ENCODE data around the gene PHF21B.

The PHF21B gene

DNA sequence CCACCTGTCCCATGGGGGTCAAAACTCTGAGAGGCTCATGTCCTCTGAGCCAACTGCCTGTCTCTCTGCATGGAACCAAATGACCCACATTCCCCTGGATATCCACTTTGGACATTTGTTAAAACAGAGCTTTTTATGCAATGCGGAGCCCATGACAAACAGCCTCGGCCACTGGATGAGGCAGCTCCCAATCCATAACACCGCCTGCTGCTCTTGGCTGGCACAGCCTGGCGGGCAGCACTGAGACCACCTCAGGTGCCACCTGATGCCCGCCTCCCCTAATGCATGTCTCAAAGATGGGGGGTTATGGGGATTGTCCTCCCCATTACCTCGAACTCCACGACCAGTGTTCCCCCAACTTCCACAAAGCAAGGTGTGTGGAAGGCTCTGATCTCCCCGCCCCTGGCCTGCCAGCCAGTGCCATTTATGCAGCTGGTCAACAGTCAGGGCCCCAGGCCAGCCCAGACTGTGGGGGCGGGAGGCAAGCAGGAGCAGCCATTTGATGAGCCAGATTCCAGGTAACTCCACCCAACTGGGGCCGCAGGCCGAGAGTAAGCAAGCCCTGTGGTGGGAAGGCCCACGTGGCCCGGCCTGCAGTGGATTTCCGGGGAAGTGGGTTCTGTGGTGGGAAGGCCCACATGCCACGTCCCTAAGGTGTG is 84.2 kb downstream of the PHF21B start:
- no peak for TF ChIP-seq CTCF (IDR thresholded peaks at IDR 0.05)

DNA sequence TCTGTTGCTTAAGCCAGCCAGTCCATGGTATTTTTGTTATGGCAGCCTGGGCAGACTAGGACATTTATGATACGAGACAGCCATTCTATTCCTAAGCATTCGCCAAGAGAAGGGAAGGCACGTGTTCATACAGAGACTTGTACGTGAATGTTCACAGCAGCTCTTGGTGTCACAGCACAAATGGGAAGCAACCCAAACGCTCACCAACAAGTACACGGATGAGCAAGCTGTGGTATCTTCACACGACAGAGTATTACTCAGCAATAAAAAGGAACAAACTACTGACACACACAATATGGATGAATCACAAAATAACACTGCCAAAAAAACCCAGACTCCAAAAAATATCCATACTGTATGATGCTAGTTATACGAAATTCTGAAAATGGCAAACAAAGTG is 85.1 kb downstream of the PHF21B start:
- TF ChIP-seq CTCF (IDR thresholded peaks at IDR 0.05) = no peak

- no peak for TF ChIP-seq CTCF (IDR thresholded peaks at IDR 0.05)
Observed at GRCh38 chr22:44924098-44924497, 85.7 kb downstream of the PHF21B start.

- TF ChIP-seq CTCF (IDR thresholded peaks at IDR 0.05) = no peak
Observed at GRCh38 chr22:44920183-44920582, 89.6 kb downstream of the PHF21B start.

DNA sequence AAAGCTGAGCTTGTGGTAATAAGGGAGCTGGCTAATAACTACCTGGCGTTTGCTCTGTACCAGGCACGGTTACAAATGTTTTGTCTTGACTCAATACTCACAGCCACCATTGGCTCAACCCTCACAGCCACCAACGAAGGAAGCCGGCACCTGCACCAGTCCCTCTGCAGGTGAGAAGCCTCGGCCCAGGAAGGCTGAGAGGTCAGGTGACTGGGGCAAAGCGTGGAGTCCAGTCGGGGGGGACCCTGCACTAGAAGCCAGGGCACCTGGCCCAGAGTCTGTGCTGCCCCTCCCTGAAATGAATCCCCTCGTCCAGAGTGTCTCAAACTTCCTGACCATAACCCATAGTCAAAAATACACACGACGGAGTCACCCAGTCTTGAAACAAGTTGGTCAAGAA is 90.1 kb downstream of the PHF21B start:
- TF ChIP-seq CTCF (IDR thresholded peaks at IDR 0.05) = no peak

DNA sequence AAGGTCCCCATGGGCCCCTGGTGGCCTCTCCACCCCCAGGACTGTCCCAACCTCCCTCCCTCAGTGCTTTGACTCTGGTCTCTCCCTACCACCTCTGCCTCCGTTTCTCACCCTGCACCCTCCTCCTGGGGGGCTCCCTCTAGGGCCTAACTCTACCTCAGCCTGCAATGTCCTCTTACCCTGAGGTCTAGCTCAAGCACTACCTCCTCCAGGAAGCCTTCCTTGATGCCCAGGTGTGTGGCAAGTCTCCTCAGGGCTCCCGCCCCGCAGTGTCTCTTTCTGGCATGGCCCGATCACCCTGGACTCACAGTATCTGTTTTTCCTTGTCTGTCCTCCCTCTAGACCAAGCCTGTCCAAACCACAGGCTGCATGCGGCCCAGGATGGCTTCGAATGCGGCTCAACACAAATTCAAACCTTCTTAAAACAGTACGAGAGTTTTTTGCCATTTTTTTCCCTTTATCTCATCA is 90.8 kb downstream of the PHF21B start:
- no peak for TF ChIP-seq CTCF (IDR thresholded peaks at IDR 0.05)

- TF ChIP-seq CTCF (IDR thresholded peaks at IDR 0.05) = no peak
Observed at GRCh38 chr22:44918166-44918924, 91.5 kb downstream of the PHF21B start.
